Mesodermal cell (in vitro differentiated cells): Measurements from ENCODE around the gene INTS3. TPM values are rescaled to one million over a fixed set of nuclear protein-coding genes. Genes with fewer than 3 reads are reported as not detected.

ENCODE experiments used
- H3K27ac ChIP-seq: 2 replicates; pipeline ENCODE4 v1.7.0; 2013; ENCODE audit warnings: mild to moderate bottlenecking, low read depth, low read length, moderate library complexity; ENCODE audit not compliant: severe bottlenecking
- H3K36me3 ChIP-seq: 2 replicates; pipeline ENCODE4 v1.7.1; 2013; ENCODE audit warnings: mild to moderate bottlenecking, low read length, moderate library complexity; ENCODE audit not compliant: control insufficient read depth, insufficient read depth
- H3K4me1 ChIP-seq: one replicate; pipeline ENCODE4 v1.7.1; 2013; ENCODE audit warnings: mild to moderate bottlenecking, low read length; ENCODE audit not compliant: insufficient read depth, control insufficient read depth, poor library complexity, severe bottlenecking
- H3K4me3 ChIP-seq: 2 replicates; pipeline ENCODE4 v1.7.0; 2013; ENCODE audit warnings: low read length, control low read depth, mild to moderate bottlenecking; ENCODE audit not compliant: insufficient read depth, poor library complexity, severe bottlenecking; ENCODE audit errors: extremely low read depth
- H3K9me3 ChIP-seq: 2 replicates; pipeline ENCODE4 v1.7.1; 2013; ENCODE audit warnings: mild to moderate bottlenecking, low read length, moderate library complexity; ENCODE audit not compliant: control insufficient read depth
- WGBS, 2 experiments: methylation state at CpG; one replicate each; pipeline ENCODE4 v1.1.5; 2013; ENCODE audit warnings: missing lambda C conversion rate in 2 of 2; ENCODE audit not compliant: insufficient coverage in 2 of 2; 5-methylcytosine and 5-hydroxymethylcytosine counted together
- polyA plus RNA-seq, 2 experiments: library from polyadenylated mRNA; stranded (reverse); fragments of 50-300 nt; gene quantifications; one replicate each; pipeline ENCODE4 v1.2.3, GENCODE V29; 2013

The INTS3 gene, protein sequence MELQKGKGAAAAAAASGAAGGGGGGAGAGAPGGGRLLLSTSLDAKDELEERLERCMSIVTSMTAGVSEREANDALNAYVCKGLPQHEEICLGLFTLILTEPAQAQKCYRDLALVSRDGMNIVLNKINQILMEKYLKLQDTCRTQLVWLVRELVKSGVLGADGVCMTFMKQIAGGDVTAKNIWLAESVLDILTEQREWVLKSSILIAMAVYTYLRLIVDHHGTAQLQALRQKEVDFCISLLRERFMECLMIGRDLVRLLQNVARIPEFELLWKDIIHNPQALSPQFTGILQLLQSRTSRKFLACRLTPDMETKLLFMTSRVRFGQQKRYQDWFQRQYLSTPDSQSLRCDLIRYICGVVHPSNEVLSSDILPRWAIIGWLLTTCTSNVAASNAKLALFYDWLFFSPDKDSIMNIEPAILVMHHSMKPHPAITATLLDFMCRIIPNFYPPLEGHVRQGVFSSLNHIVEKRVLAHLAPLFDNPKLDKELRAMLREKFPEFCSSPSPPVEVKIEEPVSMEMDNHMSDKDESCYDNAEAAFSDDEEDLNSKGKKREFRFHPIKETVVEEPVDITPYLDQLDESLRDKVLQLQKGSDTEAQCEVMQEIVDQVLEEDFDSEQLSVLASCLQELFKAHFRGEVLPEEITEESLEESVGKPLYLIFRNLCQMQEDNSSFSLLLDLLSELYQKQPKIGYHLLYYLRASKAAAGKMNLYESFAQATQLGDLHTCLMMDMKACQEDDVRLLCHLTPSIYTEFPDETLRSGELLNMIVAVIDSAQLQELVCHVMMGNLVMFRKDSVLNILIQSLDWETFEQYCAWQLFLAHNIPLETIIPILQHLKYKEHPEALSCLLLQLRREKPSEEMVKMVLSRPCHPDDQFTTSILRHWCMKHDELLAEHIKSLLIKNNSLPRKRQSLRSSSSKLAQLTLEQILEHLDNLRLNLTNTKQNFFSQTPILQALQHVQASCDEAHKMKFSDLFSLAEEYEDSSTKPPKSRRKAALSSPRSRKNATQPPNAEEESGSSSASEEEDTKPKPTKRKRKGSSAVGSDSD
- 56.7 TPM for polyA plus RNA-seq (2013, experiment 1 of 2)
- 50.1 TPM for polyA plus RNA-seq (2013, experiment 2 of 2)

DNA sequence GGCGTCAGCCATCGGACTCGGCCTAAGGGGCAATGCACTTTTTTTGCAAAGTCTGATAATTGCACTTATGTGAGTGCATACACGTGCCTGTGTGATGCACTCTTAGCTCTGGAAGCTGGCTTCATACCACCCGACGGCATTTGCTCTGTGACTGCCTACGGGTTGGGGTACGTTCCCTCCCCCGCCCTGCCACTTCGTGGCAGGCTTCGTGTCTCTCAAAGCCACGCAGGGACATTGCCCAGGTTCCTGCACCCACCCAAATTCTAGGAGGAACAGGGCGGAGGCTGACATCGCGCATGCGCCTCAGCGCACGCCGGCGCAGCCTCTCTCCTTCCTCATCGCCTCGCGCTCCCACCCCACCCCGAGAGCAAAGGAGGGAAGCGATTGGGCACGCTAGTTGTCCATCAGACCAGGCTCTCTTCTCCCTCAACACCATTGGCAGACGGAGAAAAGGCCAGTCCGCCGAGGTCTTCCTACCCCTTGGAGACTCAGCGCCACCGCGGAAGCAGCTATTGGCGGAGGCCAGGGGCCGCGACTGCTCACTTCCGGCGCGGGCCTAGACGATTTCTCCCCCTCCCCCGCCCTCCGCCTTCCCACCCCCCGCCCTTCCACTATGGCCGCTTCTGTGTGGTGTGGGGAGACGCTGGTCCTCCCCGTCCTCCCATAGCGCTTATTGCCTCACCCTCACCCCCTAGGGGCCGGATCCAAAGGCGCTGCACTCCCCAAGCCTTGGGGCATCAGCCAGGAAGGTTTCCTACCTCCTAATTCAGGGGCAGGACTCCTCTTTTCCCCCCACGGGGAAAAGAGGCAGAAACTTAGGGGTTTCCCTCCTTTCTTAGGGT, at the start of gene INTS3:
Gene INTS3, plus strand, starts transcription at position 588 of the 842 bp plus-strand sequence. CDS start 585 bp downstream, outside the sequence.
- peak within 1 kb of the TSS; percentile 88 for H3K27ac ChIP-seq
- no peaks in the 10 kb centered on the region for H3K9me3 ChIP-seq
- 6% methylated on average over 25 to 32 of the region's 49 CpGs for WGBS, 2 experiments
- H3K4me3 ChIP-seq = peak within 1 kb of the TSS; percentile 67
- peaks cover 10% of the 10 kb centered on the region for H3K4me1 ChIP-seq
- peaks cover 15% of the 10 kb centered on the region for H3K36me3 ChIP-seq

GRCh38 chr1:153678519-153679336, 49.1 kb upstream of the INTS3 start, which contains the start of gene NPR1:
NPR1 (plus strand) TSS chr1:153678688; CDS start chr1:153679109, 421 bp downstream.
- 0 to 1% methylated on average over 57 to 77 of the region's 78 CpGs for WGBS, 2 experiments
- peak within 1 kb of the TSS; percentile 46 for H3K4me3 ChIP-seq

DNA sequence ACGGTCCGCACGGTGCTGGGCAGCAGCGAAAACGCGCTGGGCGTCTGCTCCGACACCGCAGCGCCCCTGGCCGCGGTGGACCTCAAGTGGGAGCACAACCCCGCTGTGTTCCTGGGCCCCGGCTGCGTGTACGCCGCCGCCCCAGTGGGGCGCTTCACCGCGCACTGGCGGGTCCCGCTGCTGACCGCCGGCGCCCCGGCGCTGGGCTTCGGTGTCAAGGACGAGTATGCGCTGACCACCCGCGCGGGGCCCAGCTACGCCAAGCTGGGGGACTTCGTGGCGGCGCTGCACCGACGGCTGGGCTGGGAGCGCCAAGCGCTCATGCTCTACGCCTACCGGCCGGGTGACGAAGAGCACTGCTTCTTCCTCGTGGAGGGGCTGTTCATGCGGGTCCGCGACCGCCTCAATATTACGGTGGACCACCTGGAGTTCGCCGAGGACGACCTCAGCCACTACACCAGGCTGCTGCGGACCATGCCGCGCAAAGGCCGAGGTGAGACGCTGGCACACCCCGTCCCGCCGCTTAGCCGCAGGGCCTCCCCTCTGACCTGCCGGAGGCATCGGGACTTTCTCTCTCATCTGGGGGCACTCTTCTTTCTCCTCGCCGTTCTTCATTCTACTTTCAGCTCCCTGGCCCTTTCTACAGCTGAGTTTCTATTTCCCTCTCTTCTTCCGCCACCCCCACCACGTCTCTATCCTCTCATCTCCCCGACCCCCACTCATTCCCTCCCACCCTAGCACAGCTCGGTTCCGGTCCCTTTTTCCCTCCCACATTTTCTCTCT, 48.3 kb upstream of the INTS3 start:
- H3K27ac ChIP-seq = no peak overlapping the region
- 2 to 3% methylated on average over 63 to 72 of the region's 73 CpGs for WGBS, 2 experiments
- no peaks in the 10 kb centered on the region for H3K4me1 ChIP-seq
- no peaks in the 10 kb centered on the region for H3K9me3 ChIP-seq
- peak overlapping the region; percentile 46 for H3K4me3 ChIP-seq
- no peaks in the 10 kb centered on the region for H3K36me3 ChIP-seq

More at GRCh38 chr1:153678519-153679336, 49.1 kb upstream of the INTS3 start, which contains the start of gene NPR1:
- no peaks in the 10 kb centered on the region for H3K4me1 ChIP-seq
- H3K36me3 ChIP-seq = no peaks in the 10 kb centered on the region
- H3K27ac ChIP-seq = no peak within 1 kb of the TSS
- H3K9me3 ChIP-seq = no peaks in the 10 kb centered on the region

GRCh38 chr1:153680120-153680403, 47.8 kb upstream of the INTS3 start:
- H3K4me1 ChIP-seq = no peaks in the 10 kb centered on the region
- H3K4me3 ChIP-seq = peak overlapping the region; percentile 46
- H3K36me3 ChIP-seq = no peaks in the 10 kb centered on the region
- no peak overlapping the region for H3K27ac ChIP-seq
- WGBS, 2 experiments = 20 to 29% methylated on average over 1 to 5 of the region's 10 CpGs
- H3K9me3 ChIP-seq = no peaks in the 10 kb centered on the region

DNA sequence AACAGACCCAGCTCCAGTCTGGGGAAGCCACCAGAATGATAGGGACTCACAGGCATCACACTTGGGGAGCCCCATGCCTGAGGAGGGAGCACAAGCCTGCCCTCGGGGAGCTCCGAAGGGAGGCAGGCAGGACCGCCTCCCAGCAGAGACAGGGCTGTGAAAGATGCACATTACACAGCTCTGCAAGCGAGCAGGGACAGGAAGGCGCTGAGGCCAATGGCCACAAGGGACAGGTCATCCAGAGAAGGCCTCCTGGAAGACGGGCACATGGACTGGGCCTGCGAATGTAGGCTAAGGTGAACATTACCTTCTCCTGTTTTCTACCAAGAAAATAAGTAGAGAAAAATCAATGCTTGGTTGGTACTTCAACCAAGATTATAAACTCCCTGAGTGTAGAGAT, 45.1 kb upstream of the INTS3 start:
- H3K9me3 ChIP-seq = no peaks in the 10 kb centered on the region
- no peak overlapping the region for H3K4me3 ChIP-seq
- H3K27ac ChIP-seq = no peak overlapping the region
- H3K4me1 ChIP-seq = no peaks in the 10 kb centered on the region
- no peaks in the 10 kb centered on the region for H3K36me3 ChIP-seq
- 92 to 96% methylated on average over 5 of the region's 7 CpGs for WGBS, 2 experiments

GRCh38 chr1:153683854-153684253, 44.0 kb upstream of the INTS3 start:
- no peak overlapping the region for H3K27ac ChIP-seq
- WGBS, 2 experiments = 90 to 96% methylated on average over 4 to 5 of the region's 5 CpGs
- H3K4me3 ChIP-seq = no peak overlapping the region
- no peaks in the 10 kb centered on the region for H3K4me1 ChIP-seq
- H3K36me3 ChIP-seq = no peaks in the 10 kb centered on the region
- H3K9me3 ChIP-seq = no peaks in the 10 kb centered on the region

GRCh38 chr1:153684892-153685291, 43.0 kb upstream of the INTS3 start:
- WGBS, 2 experiments = 94 to 98% methylated on average over 4 to 7 of the region's 12 CpGs
- no peak overlapping the region for H3K4me3 ChIP-seq
- no peak overlapping the region for H3K27ac ChIP-seq
- no peaks in the 10 kb centered on the region for H3K9me3 ChIP-seq
- no peaks in the 10 kb centered on the region for H3K36me3 ChIP-seq
- no peaks in the 10 kb centered on the region for H3K4me1 ChIP-seq

DNA sequence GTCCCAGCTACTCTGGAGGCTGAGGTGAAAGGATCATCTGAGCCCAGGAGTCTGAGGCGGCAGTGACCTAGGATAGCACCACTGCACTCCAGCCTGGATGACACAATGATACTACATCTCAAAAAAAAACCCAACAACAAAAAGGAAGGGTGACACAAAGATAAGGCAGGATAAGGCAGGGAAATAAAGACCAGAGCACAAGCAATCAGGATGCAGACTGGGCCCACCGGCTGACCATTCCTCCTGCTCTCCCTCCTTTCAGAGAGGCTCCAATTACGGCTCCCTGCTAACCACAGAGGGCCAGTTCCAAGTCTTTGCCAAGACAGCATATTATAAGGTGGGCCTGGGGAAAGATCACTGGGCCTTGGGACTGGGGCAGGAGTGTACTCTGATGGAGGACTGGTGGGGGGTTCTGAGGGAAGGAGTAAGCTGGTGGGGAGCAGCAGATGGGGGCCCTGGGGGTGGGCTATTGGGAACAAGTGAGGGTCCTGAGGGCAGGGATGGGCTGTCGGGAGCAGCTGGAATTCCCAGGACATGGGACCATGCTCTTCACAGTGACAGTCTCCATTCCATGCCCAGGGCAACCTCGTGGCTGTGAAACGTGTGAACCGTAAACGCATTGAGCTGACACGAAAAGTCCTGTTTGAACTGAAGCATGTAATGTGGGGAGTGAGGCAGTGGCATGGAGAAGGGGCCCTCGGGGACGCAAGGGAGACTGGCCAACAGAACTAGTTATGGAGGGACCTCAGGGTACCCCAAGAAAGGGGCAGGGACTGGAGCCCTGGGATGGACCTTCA, 42.1 kb upstream of the INTS3 start:
- Histone ChIP-seq H3K36me3 (no peaks in the 10 kb centered on the region), H3K27ac (no peak overlapping the region), H3K4me3 (no peak overlapping the region), H3K9me3 (no peaks in the 10 kb centered on the region), H3K4me1 (no peaks in the 10 kb centered on the region)
- WGBS, 2 experiments = 84 to 95% methylated on average over 8 to 11 of the region's 11 CpGs
